HCT116 (cell line): ENCODE measurements around the gene FLT3LG.

Experiments used
- CBX3 ChIP-seq: IDR thresholded peaks from 2 replicates; pipeline ENCODE4 v1.6.1; 2012; ENCODE audit warnings: low read depth
- EZH2 ChIP-seq: fragments of 200-600 bp; sonication (generic); IDR thresholded peaks from 2 replicates; pipeline ENCODE4 v1.6.1; 2017; ENCODE audit warnings: antibody characterized with exemption, mixed run types
- EZH2phosphoT487 ChIP-seq: fragments of 200-600 bp; IDR thresholded peaks from 2 replicates; pipeline ENCODE4 v1.6.1; 2018; ENCODE audit warnings: antibody characterized with exemption, borderline replicate concordance
- JUND ChIP-seq: IDR thresholded peaks from 2 replicates; pipeline ENCODE4 v1.6.1; 2012
- POLR2A ChIP-seq: IDR thresholded peaks from 2 replicates; pipeline ENCODE4 v1.7.0; 2011; ENCODE audit warnings: borderline replicate concordance; ENCODE audit not compliant: insufficient read depth, insufficient read length; ENCODE audit errors: extremely low read depth
- POLR2AphosphoS5 ChIP-seq: IDR thresholded peaks from 2 replicates; pipeline ENCODE4 v1.6.1; 2011; ENCODE audit warnings: mild to moderate bottlenecking, low read depth, low read length, moderate library complexity
- RAD21 ChIP-seq: IDR thresholded peaks from 2 replicates; pipeline ENCODE4 v1.6.1; 2012; ENCODE audit warnings: low read depth, mild to moderate bottlenecking
- SIN3A ChIP-seq: IDR thresholded peaks from 2 replicates; pipeline ENCODE4 v1.6.1; 2012; ENCODE audit warnings: low read depth
- SRF ChIP-seq: IDR thresholded peaks from 2 replicates; pipeline ENCODE4 v1.6.1; 2012; ENCODE audit warnings: low read depth
- YY1 ChIP-seq: IDR thresholded peaks from 2 replicates; pipeline ENCODE4 v1.6.1; 2011; ENCODE audit warnings: low read length, low read depth, moderate library complexity, mild to moderate bottlenecking; ENCODE audit not compliant: insufficient replicate concordance; ENCODE audit errors: extremely low read depth
- ZNF274 ChIP-seq: fragments of 200-500 bp; sonication (Bioruptor generic); IDR thresholded peaks from 2 replicates; pipeline ENCODE4 v1.6.1; 2014; ENCODE audit warnings: mild to moderate bottlenecking, low read depth, low read length, inconsistent platforms
- TF ChIP-seq, protein P1 (sequence below), 3 experiments: fragments of 200-600 bp in 1 of 3; sonication (generic) in 1 of 3; IDR thresholded peaks in 2 of 3; conservative IDR thresholded peaks in 1 of 3; 2 replicates each; pipeline ENCODE4 v1.5.1; 2012 to 2017; ENCODE audit warnings: low read depth in 2 of 3, low read length in 2 of 3, antibody characterized with exemption in 1 of 3, borderline replicate concordance in 1 of 3, control low read depth in 1 of 3, mild to moderate bottlenecking in 1 of 3, mixed read lengths in 1 of 3, mixed run types in 1 of 3, moderate library complexity in 1 of 3; ENCODE audit not compliant: insufficient read depth in 1 of 3
- TF ChIP-seq, protein P2 (sequence below): IDR thresholded peaks from 2 replicates; pipeline ENCODE4 v1.6.1; 2012
- TF ChIP-seq, protein P3 (sequence below): IDR thresholded peaks from 2 replicates; pipeline ENCODE4 v1.6.1; 2012; ENCODE audit warnings: low read depth

DNA sequence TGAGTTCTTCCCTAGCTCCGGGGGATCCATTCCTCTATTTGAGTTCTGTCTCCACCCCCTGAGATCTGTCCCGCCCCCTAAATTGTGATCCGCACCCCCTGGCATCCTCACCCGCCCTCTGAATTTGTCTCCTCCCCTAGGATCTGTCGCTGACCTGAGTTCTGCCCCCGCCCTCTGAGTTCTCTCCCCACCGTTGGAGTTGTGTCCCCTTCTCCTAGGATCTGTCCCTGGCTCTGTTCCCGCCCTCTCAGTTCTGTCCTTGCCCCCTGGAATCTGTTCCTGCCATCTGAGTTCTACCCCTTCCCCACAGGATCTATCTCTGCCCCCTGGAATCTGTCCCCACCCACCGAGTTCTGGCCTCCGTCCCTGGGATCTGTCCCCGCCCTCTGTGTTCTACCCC, 31.7 kb upstream of the FLT3LG start:
- TF ChIP-seq, protein P1, sequence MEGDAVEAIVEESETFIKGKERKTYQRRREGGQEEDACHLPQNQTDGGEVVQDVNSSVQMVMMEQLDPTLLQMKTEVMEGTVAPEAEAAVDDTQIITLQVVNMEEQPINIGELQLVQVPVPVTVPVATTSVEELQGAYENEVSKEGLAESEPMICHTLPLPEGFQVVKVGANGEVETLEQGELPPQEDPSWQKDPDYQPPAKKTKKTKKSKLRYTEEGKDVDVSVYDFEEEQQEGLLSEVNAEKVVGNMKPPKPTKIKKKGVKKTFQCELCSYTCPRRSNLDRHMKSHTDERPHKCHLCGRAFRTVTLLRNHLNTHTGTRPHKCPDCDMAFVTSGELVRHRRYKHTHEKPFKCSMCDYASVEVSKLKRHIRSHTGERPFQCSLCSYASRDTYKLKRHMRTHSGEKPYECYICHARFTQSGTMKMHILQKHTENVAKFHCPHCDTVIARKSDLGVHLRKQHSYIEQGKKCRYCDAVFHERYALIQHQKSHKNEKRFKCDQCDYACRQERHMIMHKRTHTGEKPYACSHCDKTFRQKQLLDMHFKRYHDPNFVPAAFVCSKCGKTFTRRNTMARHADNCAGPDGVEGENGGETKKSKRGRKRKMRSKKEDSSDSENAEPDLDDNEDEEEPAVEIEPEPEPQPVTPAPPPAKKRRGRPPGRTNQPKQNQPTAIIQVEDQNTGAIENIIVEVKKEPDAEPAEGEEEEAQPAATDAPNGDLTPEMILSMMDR (IDR thresholded peaks at IDR 0.05 in 2 of 3, conservative IDR thresholded peaks at IDR 0.05 in 1 of 3; ENCODE audit: borderline replicate concordance in 1 of 3, insufficient read depth in 1 of 3, low read depth in 2 of 3, low read length in 2 of 3) = no peak
- no peak for TF ChIP-seq POLR2AphosphoS5
- no peak for TF ChIP-seq POLR2A
- no peak for TF ChIP-seq RAD21
- TF ChIP-seq, protein P2, sequence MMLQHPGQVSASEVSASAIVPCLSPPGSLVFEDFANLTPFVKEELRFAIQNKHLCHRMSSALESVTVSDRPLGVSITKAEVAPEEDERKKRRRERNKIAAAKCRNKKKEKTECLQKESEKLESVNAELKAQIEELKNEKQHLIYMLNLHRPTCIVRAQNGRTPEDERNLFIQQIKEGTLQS = no peak
- no peak for TF ChIP-seq EZH2
- no peak for TF ChIP-seq EZH2phosphoT487
- no peak for TF ChIP-seq SIN3A
- TF ChIP-seq ZNF274 = no peak
- TF ChIP-seq YY1 = no peak
- TF ChIP-seq JUND = no peak
- TF ChIP-seq, protein P3, sequence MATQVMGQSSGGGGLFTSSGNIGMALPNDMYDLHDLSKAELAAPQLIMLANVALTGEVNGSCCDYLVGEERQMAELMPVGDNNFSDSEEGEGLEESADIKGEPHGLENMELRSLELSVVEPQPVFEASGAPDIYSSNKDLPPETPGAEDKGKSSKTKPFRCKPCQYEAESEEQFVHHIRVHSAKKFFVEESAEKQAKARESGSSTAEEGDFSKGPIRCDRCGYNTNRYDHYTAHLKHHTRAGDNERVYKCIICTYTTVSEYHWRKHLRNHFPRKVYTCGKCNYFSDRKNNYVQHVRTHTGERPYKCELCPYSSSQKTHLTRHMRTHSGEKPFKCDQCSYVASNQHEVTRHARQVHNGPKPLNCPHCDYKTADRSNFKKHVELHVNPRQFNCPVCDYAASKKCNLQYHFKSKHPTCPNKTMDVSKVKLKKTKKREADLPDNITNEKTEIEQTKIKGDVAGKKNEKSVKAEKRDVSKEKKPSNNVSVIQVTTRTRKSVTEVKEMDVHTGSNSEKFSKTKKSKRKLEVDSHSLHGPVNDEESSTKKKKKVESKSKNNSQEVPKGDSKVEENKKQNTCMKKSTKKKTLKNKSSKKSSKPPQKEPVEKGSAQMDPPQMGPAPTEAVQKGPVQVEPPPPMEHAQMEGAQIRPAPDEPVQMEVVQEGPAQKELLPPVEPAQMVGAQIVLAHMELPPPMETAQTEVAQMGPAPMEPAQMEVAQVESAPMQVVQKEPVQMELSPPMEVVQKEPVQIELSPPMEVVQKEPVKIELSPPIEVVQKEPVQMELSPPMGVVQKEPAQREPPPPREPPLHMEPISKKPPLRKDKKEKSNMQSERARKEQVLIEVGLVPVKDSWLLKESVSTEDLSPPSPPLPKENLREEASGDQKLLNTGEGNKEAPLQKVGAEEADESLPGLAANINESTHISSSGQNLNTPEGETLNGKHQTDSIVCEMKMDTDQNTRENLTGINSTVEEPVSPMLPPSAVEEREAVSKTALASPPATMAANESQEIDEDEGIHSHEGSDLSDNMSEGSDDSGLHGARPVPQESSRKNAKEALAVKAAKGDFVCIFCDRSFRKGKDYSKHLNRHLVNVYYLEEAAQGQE = no peak
- no peak for TF ChIP-seq SRF
- no peak for TF ChIP-seq CBX3
